D721Med (cell line): ENCODE data around the gene GRK4.

Experiments
- DNase-seq: peaks from one replicate; pipeline ENCODE4 v3.0.0; 2011; ENCODE audit warnings: low spot score; ENCODE audit not compliant: insufficient read length
- FAIRE-seq: peaks from 2 replicates; lab custom pipeline; 2011; peaks lifted over from hg19 to GRCh38; lab: Jason Lieb, UNC
- TF ChIP-seq, protein P1 (sequence below): IDR thresholded peaks from 2 replicates; pipeline ENCODE4 v1.5.1; 2012; ENCODE audit warnings: mild to moderate bottlenecking, control low read depth; ENCODE audit not compliant: insufficient read depth; ENCODE audit errors: missing control alignments

The GRK4 gene

GRCh38 chr4:3039706-3040366 lies 76.5 kb downstream of the GRK4 start:
- TF ChIP-seq, protein P1, sequence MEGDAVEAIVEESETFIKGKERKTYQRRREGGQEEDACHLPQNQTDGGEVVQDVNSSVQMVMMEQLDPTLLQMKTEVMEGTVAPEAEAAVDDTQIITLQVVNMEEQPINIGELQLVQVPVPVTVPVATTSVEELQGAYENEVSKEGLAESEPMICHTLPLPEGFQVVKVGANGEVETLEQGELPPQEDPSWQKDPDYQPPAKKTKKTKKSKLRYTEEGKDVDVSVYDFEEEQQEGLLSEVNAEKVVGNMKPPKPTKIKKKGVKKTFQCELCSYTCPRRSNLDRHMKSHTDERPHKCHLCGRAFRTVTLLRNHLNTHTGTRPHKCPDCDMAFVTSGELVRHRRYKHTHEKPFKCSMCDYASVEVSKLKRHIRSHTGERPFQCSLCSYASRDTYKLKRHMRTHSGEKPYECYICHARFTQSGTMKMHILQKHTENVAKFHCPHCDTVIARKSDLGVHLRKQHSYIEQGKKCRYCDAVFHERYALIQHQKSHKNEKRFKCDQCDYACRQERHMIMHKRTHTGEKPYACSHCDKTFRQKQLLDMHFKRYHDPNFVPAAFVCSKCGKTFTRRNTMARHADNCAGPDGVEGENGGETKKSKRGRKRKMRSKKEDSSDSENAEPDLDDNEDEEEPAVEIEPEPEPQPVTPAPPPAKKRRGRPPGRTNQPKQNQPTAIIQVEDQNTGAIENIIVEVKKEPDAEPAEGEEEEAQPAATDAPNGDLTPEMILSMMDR = no peak
- FAIRE-seq = no peak
- no peak for DNase-seq

DNA sequence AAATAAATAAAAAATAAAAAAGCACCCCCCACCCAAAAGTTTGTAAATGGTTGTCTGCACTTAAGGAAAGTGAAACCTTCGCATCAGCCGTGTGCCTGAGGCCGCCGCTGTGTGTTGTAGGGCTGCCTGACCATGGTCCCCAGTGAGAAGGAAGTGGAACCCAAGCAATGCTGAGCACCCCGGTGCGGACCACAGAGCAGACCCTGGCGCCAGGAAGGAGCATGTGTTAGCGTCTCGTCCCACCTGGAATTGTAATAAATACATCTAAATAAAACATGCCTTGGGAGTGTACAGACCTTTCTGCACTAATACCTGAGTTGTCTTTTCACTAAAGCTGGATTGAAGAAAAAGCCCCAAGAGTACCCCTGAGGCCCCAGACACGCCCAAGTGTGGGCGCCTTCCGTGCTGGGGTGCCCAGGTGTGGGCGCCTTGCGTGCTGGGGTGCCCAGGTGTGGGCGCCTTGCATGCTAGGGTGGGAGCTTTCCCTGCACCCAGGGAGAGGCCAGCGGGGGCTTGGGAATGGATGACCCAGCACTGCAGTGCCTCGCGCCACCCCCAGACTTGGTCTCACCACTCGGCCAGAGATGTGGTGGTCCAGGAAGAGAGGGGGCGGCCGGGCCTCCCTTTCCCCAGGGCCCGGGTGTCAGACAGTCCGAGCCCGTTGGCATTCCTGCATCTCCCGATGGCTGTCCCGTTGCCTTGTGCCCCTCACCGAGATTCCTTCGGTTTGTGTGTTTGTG lies 77.3 kb downstream of the GRK4 start:
- FAIRE-seq (no peak), DNase-seq (no peak)
- TF ChIP-seq, protein P1 = no peak

DNA sequence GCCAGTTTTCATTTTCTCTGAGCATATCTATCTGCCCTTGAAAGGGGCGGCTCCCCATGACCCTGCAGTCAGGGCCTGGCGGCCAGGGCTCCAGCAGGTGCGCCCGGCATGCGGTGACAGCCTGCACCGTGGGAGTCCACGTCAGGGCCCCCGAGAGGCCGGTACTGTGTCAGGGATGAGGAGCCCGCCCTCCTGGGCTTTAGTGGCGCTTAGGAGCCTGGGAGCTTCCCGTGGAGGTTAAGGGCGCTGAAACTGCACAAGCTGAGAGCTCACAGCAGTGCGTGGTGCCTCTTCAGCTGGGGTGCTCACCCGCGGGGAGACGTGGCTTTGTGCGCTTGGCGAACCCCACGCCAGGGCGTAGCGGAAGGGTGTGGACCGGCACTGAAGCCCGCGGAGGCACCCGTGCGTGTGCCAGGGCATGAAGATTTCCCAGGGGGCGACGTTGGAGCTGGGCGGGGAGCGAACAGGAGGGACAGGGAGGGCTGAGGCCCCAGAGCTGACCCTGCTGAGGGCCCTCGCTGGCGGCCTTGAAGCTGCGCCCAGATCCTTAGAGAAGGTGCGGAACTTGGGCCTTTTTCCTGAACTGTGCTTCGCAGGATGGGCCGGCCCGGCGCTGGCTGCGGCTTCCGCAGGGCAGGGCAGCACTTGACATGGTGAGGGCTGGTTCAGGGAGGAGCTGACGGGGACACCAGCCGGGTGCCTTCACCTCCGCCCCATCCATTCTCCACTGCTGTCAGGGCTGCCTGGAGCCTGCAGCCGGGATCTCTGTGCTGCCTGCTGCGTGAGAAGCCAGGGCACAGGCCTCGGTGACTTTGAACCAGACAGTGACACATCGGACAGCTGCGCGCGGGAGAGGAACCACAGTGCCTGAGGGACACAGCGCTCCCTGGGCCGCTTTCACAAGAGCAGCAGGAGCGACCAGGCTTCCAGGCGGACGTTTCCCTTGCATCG lies 78.1 kb downstream of the GRK4 start:
- no peak for DNase-seq
- FAIRE-seq = no peak
- TF ChIP-seq, protein P1 = no peak

DNA sequence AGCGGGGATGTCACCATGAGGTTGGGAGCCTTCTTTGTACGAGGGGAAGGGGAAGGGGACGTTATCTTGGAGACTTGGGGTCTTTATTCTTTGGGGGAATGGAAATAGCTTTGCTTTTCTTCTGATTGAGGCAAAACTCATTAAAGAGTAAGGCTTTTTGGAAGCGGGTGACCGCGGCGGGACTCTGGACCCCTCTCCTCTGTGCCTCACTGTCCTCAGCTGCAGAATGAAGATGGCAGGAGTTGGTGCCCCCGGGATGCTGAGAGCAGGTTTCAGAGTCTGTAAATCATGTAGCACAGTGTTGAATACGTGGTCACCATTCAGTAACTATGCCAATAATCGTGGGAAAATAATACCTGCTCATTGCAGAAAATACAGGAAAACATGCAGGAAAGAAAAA lies 78.9 kb downstream of the GRK4 start:
- FAIRE-seq (no peak), DNase-seq (no peak)
- TF ChIP-seq, protein P1 = no peak

DNA sequence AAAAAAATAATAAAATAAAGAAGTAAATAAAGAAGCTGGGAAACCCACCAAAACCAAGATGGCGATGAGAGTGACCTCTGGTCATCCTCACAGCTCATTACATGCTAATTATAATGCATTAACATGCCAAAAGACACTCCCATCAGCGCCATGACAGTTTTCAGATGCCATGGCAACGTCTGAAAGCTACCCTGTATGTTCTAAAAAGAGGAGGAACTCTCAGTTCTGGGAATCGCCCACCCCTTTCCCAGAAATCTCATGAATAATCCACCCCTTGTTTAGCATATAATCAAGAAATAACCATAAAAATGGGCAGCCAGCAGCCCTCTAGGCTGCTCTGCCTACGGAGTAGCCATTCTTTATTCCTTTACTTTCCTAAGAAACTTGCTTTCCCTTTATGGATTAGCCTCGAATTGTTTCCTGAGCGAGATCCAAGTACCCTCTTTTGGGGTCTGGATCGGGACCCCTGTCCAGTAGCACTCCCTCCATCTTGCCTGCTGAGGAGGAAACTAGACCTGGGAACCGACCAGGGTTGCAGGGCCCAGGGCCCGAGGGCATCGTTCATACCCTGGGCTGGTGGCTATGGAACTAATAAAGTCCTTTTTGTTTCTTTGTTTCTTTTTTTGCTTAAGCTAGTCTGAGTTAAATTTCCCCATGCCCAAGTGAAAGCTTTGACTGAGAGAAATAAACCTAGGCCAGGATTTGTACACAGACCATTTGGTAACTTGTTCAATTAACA lies 80.1 kb downstream of the GRK4 start:
- TF ChIP-seq, protein P1 = no peak
- DNase-seq = no peak
- no peak for FAIRE-seq

GRCh38 chr4:3044870-3045819 lies 81.8 kb downstream of the GRK4 start:
- FAIRE-seq (no peak), DNase-seq (no peak)
- TF ChIP-seq, protein P1 = no peak
